ENCODE data around the gene ZNF428. TPM values are rescaled to one million over a fixed set of nuclear protein-coding genes. Genes with fewer than 3 reads are reported as not detected.

ZNF428 gene
- total and polyA plus RNA-seq, 2 of the 4 experiments (the other 2 are of a cell fraction) = 9.9 to 32.3 TPM

GRCh38 chr19:43595999-43596841 lies 23.2 kb downstream of the ZNF428 start, which contains the start of the genes IRGQ and ZNF576 (continued):
- TF ChIP-seq, protein P1, sequence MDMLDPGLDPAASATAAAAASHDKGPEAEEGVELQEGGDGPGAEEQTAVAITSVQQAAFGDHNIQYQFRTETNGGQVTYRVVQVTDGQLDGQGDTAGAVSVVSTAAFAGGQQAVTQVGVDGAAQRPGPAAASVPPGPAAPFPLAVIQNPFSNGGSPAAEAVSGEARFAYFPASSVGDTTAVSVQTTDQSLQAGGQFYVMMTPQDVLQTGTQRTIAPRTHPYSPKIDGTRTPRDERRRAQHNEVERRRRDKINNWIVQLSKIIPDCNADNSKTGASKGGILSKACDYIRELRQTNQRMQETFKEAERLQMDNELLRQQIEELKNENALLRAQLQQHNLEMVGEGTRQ (IDR thresholded peaks at IDR 0.05; ENCODE audit: low read depth, low read length) = no peak; the same call in 1 of the 2 replicates
- TF ChIP-seq NFE2L2 (IDR thresholded peaks at IDR 0.05; ENCODE audit: low read depth, low read length) = 0 out of 2 replicates have a peak, but pooled peaks have one; percentile 9

DNA sequence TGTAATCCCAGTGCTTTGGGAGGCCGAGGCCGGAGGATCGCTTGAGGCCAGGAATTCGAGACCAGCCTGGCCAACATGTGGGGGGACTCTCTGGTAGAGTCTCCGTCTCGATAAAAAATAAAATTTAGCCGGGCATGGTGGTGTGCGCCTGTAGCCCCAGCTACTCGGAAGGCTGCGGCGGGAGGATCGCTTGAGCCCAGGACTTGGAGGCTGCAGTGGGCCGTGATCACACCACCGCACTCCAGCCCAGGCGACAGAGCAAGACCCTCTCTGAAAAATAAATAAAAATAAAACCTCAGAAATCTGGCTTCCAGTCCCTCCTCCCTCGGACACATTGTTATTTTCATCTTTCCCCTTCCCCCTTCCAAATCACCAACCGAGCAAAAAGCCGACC lies 23.8 kb downstream of the ZNF428 start:
- CTCF ChIA-PET = interaction anchor here (4.5 kb wide), 1 partner anchor 39 kb away, joined by 29 read pairs; no protein-coding TSS in a partner anchor
- peak overlapping the region; percentile 47 for H2BK5ac ChIP-seq (ENCODE audit: low read depth, low read length, poor library complexity, severe bottlenecking)
- 0 out of 2 replicates have a peak overlapping the region, but pooled peaks have one; percentile 12 for H2AK5ac ChIP-seq (ENCODE audit: low read depth, low read length)
- H4K8ac ChIP-seq (ENCODE audit: low read depth in 2 of 2, low read length in 2 of 2) = peak overlapping the region; percentile 1 to 41; a peak in 1 of 4 replicates
- H3K18ac ChIP-seq (ENCODE audit: low read depth, low read length) = no peak overlapping the region
- H3K14ac ChIP-seq (replicated peaks; ENCODE audit: low read depth, low read length) = peak overlapping the region; percentile 64
- peaks cover 9% of the 10 kb centered on the region for H3K4me1 ChIP-seq (ENCODE audit: control insufficient read depth, insufficient read depth, low read length)
- peak overlapping the region; percentile 54; the same call in 1 of the 2 replicates for H3K23ac ChIP-seq (ENCODE audit: low read depth, low read length)
- no CpG with 5 or more reads among the region's 18 CpGs for WGBS, 2 experiments (ENCODE audit: extremely low coverage in 2 of 2, insufficient read length in 1 of 2)
- H4K20me1 ChIP-seq (ENCODE audit: insufficient read depth, low read length) = no peaks in the 10 kb centered on the region
- H4K5ac ChIP-seq (ENCODE audit: low read depth, low read length) = no peak overlapping the region
- H2AFZ ChIP-seq (replicated peaks; ENCODE audit: low read length, poor library complexity) = peak overlapping the region; percentile 98
- H4K91ac ChIP-seq (ENCODE audit: insufficient read depth, low read depth, low read length) = peak overlapping the region; percentile 28; the same call in 1 of the 2 replicates
- no peaks in the 10 kb centered on the region for H3K9me1 ChIP-seq (ENCODE audit: insufficient read depth, low read length)
- no peak overlapping the region for H2BK15ac ChIP-seq (ENCODE audit: low read depth, low read length)
- intact Hi-C loops (cut with micrococcal nuclease) (loop anchor here (2.0 kb wide), 2 partner anchors 35 to 61 kb away; no protein-coding TSS in a partner anchor), in situ Hi-C loops (cut with MboI; ENCODE audit: low sequenced_read_pairs) (no loop called here), dilution Hi-C loops (cut with HindIII; ENCODE audit: low sequenced_read_pairs, unreplicated experiment) (no loop called here)
- H3K4me2 ChIP-seq (ENCODE audit: low read depth, low read length) = peak overlapping the region; percentile 86
- TF ChIP-seq, protein P2, sequence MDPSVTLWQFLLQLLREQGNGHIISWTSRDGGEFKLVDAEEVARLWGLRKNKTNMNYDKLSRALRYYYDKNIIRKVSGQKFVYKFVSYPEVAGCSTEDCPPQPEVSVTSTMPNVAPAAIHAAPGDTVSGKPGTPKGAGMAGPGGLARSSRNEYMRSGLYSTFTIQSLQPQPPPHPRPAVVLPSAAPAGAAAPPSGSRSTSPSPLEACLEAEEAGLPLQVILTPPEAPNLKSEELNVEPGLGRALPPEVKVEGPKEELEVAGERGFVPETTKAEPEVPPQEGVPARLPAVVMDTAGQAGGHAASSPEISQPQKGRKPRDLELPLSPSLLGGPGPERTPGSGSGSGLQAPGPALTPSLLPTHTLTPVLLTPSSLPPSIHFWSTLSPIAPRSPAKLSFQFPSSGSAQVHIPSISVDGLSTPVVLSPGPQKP (IDR thresholded peaks at IDR 0.05; ENCODE audit: borderline replicate concordance, low read depth, low read length) = no peak
- no peak for TF ChIP-seq RAD21 (IDR thresholded peaks at IDR 0.05; ENCODE audit: low read length)
- peak; percentile 4; the same call in 1 of the 2 replicates for TF ChIP-seq MXI1 (IDR thresholded peaks at IDR 0.05; ENCODE audit: borderline replicate concordance, low read depth, low read length)
- peak overlapping the region; percentile 23 for H3K4ac ChIP-seq (ENCODE audit: low read depth, low read length)
- no peaks in the 10 kb centered on the region for H3K27me3 ChIP-seq (ENCODE audit: control insufficient read depth, insufficient read depth, low read length)
- peak overlapping the region; percentile 56 for H3K27ac ChIP-seq (ENCODE audit: insufficient read depth, low read length)
- BruUV-seq (replicated peaks) = TSS peak; percentile 30
- H2BK120ac ChIP-seq (ENCODE audit: low read depth, low read length) = no peak overlapping the region
- H3K9ac ChIP-seq (ENCODE audit: low read depth, low read length) = peak overlapping the region; percentile 69
- no peaks in the 10 kb centered on the region for H3K9me3 ChIP-seq (ENCODE audit: control insufficient read depth, insufficient read depth, low read length)
- peaks cover 27 to 68% of the 10 kb centered on the region in 2 experiments for H3K79me1 ChIP-seq (ENCODE audit: low read depth in 1 of 2, low read length in 2 of 2)
- peaks cover 37% of the 10 kb centered on the region for H3K36me3 ChIP-seq (ENCODE audit: control insufficient read depth, insufficient read depth, low read length)
- peak overlapping the region; percentile 98 for H2AK9ac ChIP-seq (replicated peaks; ENCODE audit: low read depth, low read length, poor library complexity)
- POLR2A ChIA-PET (ENCODE audit: unreplicated experiment) = interaction anchor here (1.0 kb wide), 1 partner anchor 159 kb away, joined by 3 read pairs; the partner anchor contains the start of gene SMG9
- DNase-seq (no peak), ATAC-seq (ENCODE audit: low read depth) (peak; percentile 9)
- peak overlapping the region; percentile 54 for H3K4me3 ChIP-seq (ENCODE audit: insufficient read depth, low read depth, low read length)
- no peak overlapping the region for H2BK20ac ChIP-seq (ENCODE audit: low read depth, low read length)
- peak overlapping the region; percentile 80 for H3K56ac ChIP-seq (ENCODE audit: extremely low read depth, insufficient read depth, low read length)

All from IMR-90 (cell line).